Endothelial cell of umbilical vein (primary cell): ENCODE results near the gene CLPTM1L. TPM values are rescaled to one million over a fixed set of nuclear protein-coding genes. Genes with fewer than 3 reads are reported as not detected.

ENCODE experiments used
- BruUV-seq: library from RNA; stranded (reverse); fragments of 400-500 nt; replicated peaks from 2 replicates; lab custom pipeline; 2021; lab: Mats Ljungman, UMichigan
- CTCF ChIA-PET: fragments of 300-600, 350-600 bp; sonication (Branson Sonifier 250); formaldehyde crosslinking; loops from one replicate; lab custom pipeline; 2021; ENCODE audit warnings: antibody characterized with exemption, inconsistent platforms; lab: Charles Lee
- POLR2A ChIA-PET: fragments of 300-600, 350-600 bp; sonication (Branson Sonifier 250); formaldehyde crosslinking; loops from one replicate; lab custom pipeline; 2021; ENCODE audit warnings: antibody characterized with exemption, inconsistent platforms; lab: Charles Lee
- DNase-seq: peaks from one replicate; pipeline ENCODE4 v3.0.0-alpha.2; 2011; ENCODE audit warnings: low read depth, low spot score
- FAIRE-seq: peaks from 2 replicates; lab custom pipeline; 2011; peaks lifted over from hg19 to GRCh38; lab: Jason Lieb, UNC
- H2AFZ ChIP-seq: 2 replicates; pipeline ENCODE4 v1.6.0; 2012; ENCODE audit warnings: low read depth, low read length, control low read depth, inconsistent platforms
- H3K27ac ChIP-seq: 2 replicates; pipeline ENCODE4 v1.5.1; 2011; ENCODE audit warnings: low read depth, mild to moderate bottlenecking, control low read depth, low read length, moderate library complexity; ENCODE audit not compliant: insufficient read depth
- H3K27me3 ChIP-seq, 2 experiments: 2 replicates each; pipeline versions ENCODE4 v1.6.0 to v1.6.1; 2011; ENCODE audit warnings: low read length in 2 of 2, mixed read lengths in 1 of 2; ENCODE audit not compliant: control insufficient read depth in 2 of 2, insufficient read depth in 2 of 2
- H3K36me3 ChIP-seq, 2 experiments: 2 replicates in 1 of 2; 3 replicates in 1 of 2; pipeline ENCODE4 v1.5.1; 2011; ENCODE audit warnings: low read length in 2 of 2, mild to moderate bottlenecking in 1 of 2, moderate library complexity in 1 of 2; ENCODE audit not compliant: control insufficient read depth in 2 of 2, insufficient read depth in 2 of 2; ENCODE audit errors: extremely low read depth in 1 of 2
- H3K4me1 ChIP-seq: 3 replicates; pipeline ENCODE4 v1.5.1; 2011; ENCODE audit warnings: mild to moderate bottlenecking, low read length; ENCODE audit not compliant: control insufficient read depth, insufficient read depth; ENCODE audit errors: extremely low read depth
- H3K4me2 ChIP-seq: 2 replicates; pipeline ENCODE4 v1.6.1; 2011; ENCODE audit warnings: low read length, control low read depth, mixed read lengths; ENCODE audit not compliant: insufficient read depth
- H3K4me3 ChIP-seq, 3 experiments: fragments of 200-600 bp in 1 of 3; sonication (generic), shearing (Covaris generic) in 1 of 3; replicated peaks in 1 of 3; 2 replicates each; pipeline ENCODE4 v1.5.1; 2011 to 2016; ENCODE audit warnings: control low read depth in 3 of 3, low read length in 3 of 3, mild to moderate bottlenecking in 2 of 3, inconsistent platforms in 1 of 3, low read depth in 1 of 3, moderate library complexity in 1 of 3; ENCODE audit not compliant: insufficient read depth in 1 of 3
- H3K79me2 ChIP-seq: 2 replicates; pipeline ENCODE4 v1.6.0; 2012; ENCODE audit warnings: low read length, inconsistent platforms; ENCODE audit not compliant: control insufficient read depth, insufficient read depth
- H3K9ac ChIP-seq: replicated peaks from 2 replicates; pipeline ENCODE3; 2011; ENCODE audit warnings: low read length, control low read depth; ENCODE audit not compliant: insufficient read depth; ENCODE audit errors: extremely low read depth
- H3K9me1 ChIP-seq: replicated peaks from 3 replicates; pipeline ENCODE4 v1.6.0; 2011; ENCODE audit warnings: mild to moderate bottlenecking, low read length; ENCODE audit not compliant: control insufficient read depth, insufficient read depth; ENCODE audit errors: extremely low read depth
- H3K9me3 ChIP-seq: replicated peaks from 2 replicates; pipeline ENCODE4 v1.5.1; 2012; ENCODE audit warnings: low read length, inconsistent platforms; ENCODE audit not compliant: control insufficient read depth, insufficient read depth
- H4K20me1 ChIP-seq: replicated peaks from 2 replicates; pipeline ENCODE3; 2011; ENCODE audit warnings: mild to moderate bottlenecking, low read length; ENCODE audit not compliant: control insufficient read depth, insufficient read depth; ENCODE audit errors: extremely low read depth
- CTCF ChIP-seq, 2 donors: IDR thresholded peaks; 1 replicate in 1 of 2; 2 replicates in 1 of 2; pipeline ENCODE4 v1.5.1; 2011; ENCODE audit warnings: low read length in 2 of 2, mild to moderate bottlenecking in 2 of 2, moderate library complexity in 2 of 2, control low read depth in 1 of 2, inconsistent platforms in 1 of 2, low read depth in 1 of 2; ENCODE audit not compliant: insufficient read depth in 1 of 2; ENCODE audit errors: extremely low read depth in 1 of 2
- EZH2 ChIP-seq: IDR thresholded peaks from 2 replicates; pipeline ENCODE4 v1.6.1; 2012; ENCODE audit warnings: borderline replicate concordance, low read depth, mild to moderate bottlenecking, moderate library complexity, low read length, inconsistent platforms; ENCODE audit not compliant: severe bottlenecking
- FOS ChIP-seq: IDR thresholded peaks from 2 replicates; pipeline ENCODE4 v1.6.1; 2011; ENCODE audit warnings: mild to moderate bottlenecking, low read length, moderate library complexity, borderline replicate concordance; ENCODE audit not compliant: insufficient read depth
- GATA2 ChIP-seq: IDR thresholded peaks from 2 replicates; pipeline ENCODE4 v1.7.0; 2011; ENCODE audit warnings: low read depth, mild to moderate bottlenecking, moderate library complexity, mixed read lengths, low read length; ENCODE audit not compliant: insufficient read length, insufficient read depth
- JUN ChIP-seq: IDR thresholded peaks from 2 replicates; pipeline ENCODE4 v1.6.1; 2011; ENCODE audit warnings: borderline replicate concordance, low read depth; ENCODE audit not compliant: insufficient read length, insufficient read depth
- MAX ChIP-seq: IDR thresholded peaks from 2 replicates; pipeline ENCODE4 v1.6.1; 2011; ENCODE audit not compliant: insufficient read depth, insufficient read length
- MYC ChIP-seq: IDR thresholded peaks from one replicate; pipeline ENCODE4 v1.6.1; 2011; ENCODE audit warnings: mild to moderate bottlenecking, low read depth, low read length
- POLR2A ChIP-seq: IDR thresholded peaks from 2 replicates; pipeline ENCODE4 v1.6.1; 2012; ENCODE audit warnings: low read depth, mild to moderate bottlenecking, control low read depth, low read length
- POLR2AphosphoS5 ChIP-seq: IDR thresholded peaks from 2 replicates; pipeline ENCODE4 v1.6.1; 2012; ENCODE audit warnings: low read depth, mild to moderate bottlenecking, control low read depth, low read length, moderate library complexity; ENCODE audit not compliant: insufficient read depth
- dilution Hi-C: fragments of 300-500 bp; cut with MboI; formaldehyde crosslinking; loops from one replicate; pipeline ENCODE4 v1.15.0; 2019; ENCODE audit warnings: low sequenced_read_pairs; ENCODE audit not compliant: extremely low pct_ligation_motif_present
- intact Hi-C: fragments of 100-400 bp; cut with micrococcal nuclease; formaldehyde crosslinking; loops from one replicate; pipeline ENCODE4 v1.10.0; 2022
- polyA plus RNA-seq, 4 experiments: library from polyadenylated mRNA; depleted of rRNA in 3 of 4; stranded (reverse) in 3 of 4; unstranded in 1 of 4; fragments of >200 nt; gene quantifications; 2 replicates each; pipeline versions ENCODE4 v1.2.1 to v1.2.3, GENCODE V29; 2011 to 2012; ENCODE audit warnings: missing spikeins in 1 of 4
- total RNA-seq: library from RNA; stranded (reverse); gene quantifications from 2 replicates; pipeline ENCODE4 v1.2.3, GENCODE V29; 2021

The CLPTM1L gene
- total and polyA plus RNA-seq, 2 donors (not counting 3 experiments of a cell fraction or from before 2014, with no cell fraction given): 116 to 191 TPM

GRCh38 chr5:1321576-1321975 lies 23.3 kb downstream of the CLPTM1L start:
- dilution Hi-C loops: no loop called here
- FAIRE-seq: no peak
- no TSS peak for BruUV-seq

More at GRCh38 chr5:1321576-1321975, 23.3 kb downstream of the CLPTM1L start:
- CTCF ChIA-PET: no interaction called here
- Histone ChIP-seq H3K4me1 (no peaks in the 10 kb centered on the region), H2AFZ (no peak overlapping the region), H3K9ac (no peak overlapping the region), H3K27ac (no peak overlapping the region), H3K27me3 (no peaks in the 10 kb centered on the region), H3K4me2 (no peak overlapping the region), H3K79me2 (no peaks in the 10 kb centered on the region), H4K20me1 (no peaks in the 10 kb centered on the region), H3K9me1 (no peaks in the 10 kb centered on the region), H3K4me3 (no peak overlapping the region), H3K9me3 (no peaks in the 10 kb centered on the region), H3K36me3 (peaks cover 14 to 59% of the 10 kb centered on the region in 2 experiments)
- POLR2A ChIA-PET: no interaction called here
- TF ChIP-seq GATA2 (no peak), CTCF (IDR thresholded peaks at IDR 0.05; ENCODE audit: extremely low read depth in 1 of 2, insufficient read depth in 1 of 2, low read depth in 1 of 2, low read length in 2 of 2) (no peak), FOS (no peak), JUN (no peak), EZH2 (no peak), POLR2A (no peak), MYC (no peak), MAX (no peak), POLR2AphosphoS5 (no peak)
- intact Hi-C loops: no loop called here
- no peak for DNase-seq
